CD14-positive monocyte (primary cell): ENCODE results near the gene SMIM35. TPM values are rescaled to one million over a fixed set of nuclear protein-coding genes. Genes with fewer than 3 reads are reported as not detected.

Source experiments
- DNase-seq, 3 donors: peaks; one replicate each; pipeline ENCODE4 v3.0.0-alpha.2; 2011 to 2022
- H2AFZ ChIP-seq: 2 replicates; pipeline ENCODE4 v1.6.0; 2012; ENCODE audit warnings: mild to moderate bottlenecking, low read depth, low read length, inconsistent platforms; ENCODE audit not compliant: insufficient read depth, poor library complexity, severe bottlenecking
- H3K27ac ChIP-seq, 2 donors: 1 replicate in 1 of 2; 2 replicates in 1 of 2; pipeline ENCODE4 v1.5.1; 2012 to 2013; ENCODE audit warnings: low read length in 2 of 2, control low read depth in 1 of 2, inconsistent platforms in 1 of 2, low read depth in 1 of 2, mild to moderate bottlenecking in 1 of 2
- H3K27me3 ChIP-seq, 2 donors: one replicate each; pipeline versions ENCODE4 v1.6.0 to v1.6.1; 2011 to 2013; ENCODE audit warnings: low read length in 2 of 2; ENCODE audit not compliant: control insufficient read depth in 2 of 2, insufficient read depth in 2 of 2
- H3K36me3 ChIP-seq, 2 donors: replicated peaks in 1 of 2; 1 replicate in 1 of 2; 2 replicates in 1 of 2; pipeline versions ENCODE4 v1.5.1 to v1.6.1; 2012 to 2013; ENCODE audit warnings: low read length in 2 of 2, control low read depth in 1 of 2, inconsistent platforms in 1 of 2, mild to moderate bottlenecking in 1 of 2; ENCODE audit not compliant: insufficient read depth in 2 of 2, control insufficient read depth in 1 of 2
- H3K4me1 ChIP-seq, 2 donors: 1 replicate in 1 of 2; 2 replicates in 1 of 2; pipeline versions ENCODE4 v1.5.1 to v1.6.1; 2012 to 2013; ENCODE audit warnings: low read length in 2 of 2, control low read depth in 1 of 2, inconsistent platforms in 1 of 2, mild to moderate bottlenecking in 1 of 2, moderate library complexity in 1 of 2; ENCODE audit not compliant: insufficient read depth in 2 of 2, control insufficient read depth in 1 of 2
- H3K4me2 ChIP-seq: replicated peaks from 2 replicates; pipeline ENCODE3; 2012; ENCODE audit warnings: low read length, moderate library complexity, mild to moderate bottlenecking; ENCODE audit not compliant: poor library complexity, severe bottlenecking; ENCODE audit errors: extremely low read depth
- H3K4me3 ChIP-seq, 3 experiments: fragments of 200-600 bp in 1 of 3; sonication (generic) in 1 of 3; replicated peaks in 1 of 3; 1 replicate in 2 of 3; 2 replicates in 1 of 3; pipeline ENCODE4 v1.5.1; 2011 to 2013; ENCODE audit warnings: low read length in 3 of 3, mild to moderate bottlenecking in 3 of 3, control low read depth in 2 of 3, low read depth in 2 of 3, inconsistent platforms in 1 of 3, moderate library complexity in 1 of 3
- H3K79me2 ChIP-seq: 2 replicates; pipeline ENCODE4 v1.6.0; 2012; ENCODE audit warnings: mild to moderate bottlenecking, control low read depth, inconsistent platforms, low read length, moderate library complexity; ENCODE audit not compliant: insufficient read depth
- H3K9ac ChIP-seq: 2 replicates; pipeline ENCODE4 v1.6.0; 2017; ENCODE audit warnings: low read length, mild to moderate bottlenecking; ENCODE audit not compliant: insufficient read depth, poor library complexity, severe bottlenecking
- H3K9me3 ChIP-seq, 2 donors: replicated peaks in 1 of 2; 1 replicate in 1 of 2; 2 replicates in 1 of 2; pipeline versions ENCODE4 v1.5.1 to v1.6.1; 2012 to 2013; ENCODE audit warnings: low read length in 2 of 2, control low read depth in 1 of 2; ENCODE audit not compliant: control insufficient read depth in 1 of 2, insufficient read depth in 1 of 2
- H4K20me1 ChIP-seq: 2 replicates; pipeline ENCODE4 v1.6.0; 2012; ENCODE audit warnings: mild to moderate bottlenecking, low read length, control low read depth, moderate library complexity; ENCODE audit not compliant: insufficient read depth
- H3K27ac Mint-ChIP-seq, 7 donors: one replicate each; pipeline ENCODE4 v1.8.0; 2020; ENCODE audit warnings: mild to moderate bottlenecking in 7 of 7, mixed read lengths in 7 of 7, moderate library complexity in 6 of 7, inconsistent platforms in 2 of 7
- H3K27me3 Mint-ChIP-seq, 3 donors: one replicate each; pipeline ENCODE4 v1.8.0; 2021 to 2022; ENCODE audit warnings: low read depth in 3 of 3, mild to moderate bottlenecking in 3 of 3, mixed read lengths in 3 of 3, moderate library complexity in 3 of 3, inconsistent platforms in 1 of 3
- H3K36me3 Mint-ChIP-seq, 2 donors: one replicate each; pipeline ENCODE4 v1.8.0; 2020; ENCODE audit warnings: mixed read lengths in 2 of 2, inconsistent platforms in 1 of 2, mild to moderate bottlenecking in 1 of 2
- H3K4me1 Mint-ChIP-seq: one replicate; pipeline ENCODE4 v1.8.0; 2020; ENCODE audit warnings: mild to moderate bottlenecking, mixed read lengths
- H3K4me3 Mint-ChIP-seq, 2 donors: one replicate each; pipeline ENCODE4 v1.8.0; 2020; ENCODE audit warnings: mild to moderate bottlenecking in 2 of 2, mixed read lengths in 2 of 2, moderate library complexity in 1 of 2
- H3K9me3 Mint-ChIP-seq, 7 donors: one replicate each; pipeline ENCODE4 v1.8.0; 2020 to 2022; ENCODE audit warnings: mixed read lengths in 7 of 7, mild to moderate bottlenecking in 6 of 7, moderate library complexity in 6 of 7, inconsistent platforms in 2 of 7
- CTCF ChIP-seq: fragments of 200-600 bp; IDR thresholded peaks from one replicate; pipeline ENCODE4 v1.8.0; 2022; ENCODE audit warnings: antibody characterized with exemption, mild to moderate bottlenecking
- WGBS: methylation state at CpG from one replicate; pipeline ENCODE4 v1.1.5; 2013; ENCODE audit warnings: missing lambda C conversion rate; ENCODE audit not compliant: insufficient coverage; 5-methylcytosine and 5-hydroxymethylcytosine counted together
- intact Hi-C, 2 donors: fragments of 100-400 bp; cut with micrococcal nuclease; formaldehyde crosslinking; loops; one replicate each; pipeline versions ENCODE4 v1.15.0 to v1.15.1; 2023
- polyA plus RNA-seq, 3 donors: library from polyadenylated mRNA; depleted of rRNA in 1 of 3; unstranded in 2 of 3; stranded (reverse) in 1 of 3; fragments of 300-500 nt in 2 of 3; fragments of >200 nt in 1 of 3; fragmentation: Illumina TruSeq in 2 of 3; gene quantifications; 1 replicate in 2 of 3; 2 replicates in 1 of 3; pipeline ENCODE4 v1.2.3, GENCODE V29; 2012 to 2021

SMIM35 gene
- polyA plus RNA-seq, 3 donors = 0.05 to 0.29 (median 0.11) TPM

- no peak for TF ChIP-seq CTCF
- H3K36me3 ChIP-seq = no peaks in the 10 kb centered on the region
- intact Hi-C loops = no loop called here
- H3K4me2 ChIP-seq = no peak overlapping the region
- H3K27ac ChIP-seq = no peak overlapping the region
- Mint-ChIP-seq H3K36me3 (no peaks in the 10 kb centered on the region), H3K27me3 (peaks cover 0 to 6% (median 2%) of the 10 kb centered on the region in 3 donors), H3K27ac (no peak overlapping the region), H3K4me3 (no peak overlapping the region), H3K4me1 (peaks cover 10% of the 10 kb centered on the region), H3K9me3 (no peaks in the 10 kb centered on the region)
- DNase-seq = no peak
- no peak overlapping the region for H2AFZ ChIP-seq
- no peaks in the 10 kb centered on the region for H3K4me1 ChIP-seq
- 96% methylated on average over 4 of the region's 11 CpGs for WGBS
- no peaks in the 10 kb centered on the region for H3K9me3 ChIP-seq
- no peaks in the 10 kb centered on the region for H3K27me3 ChIP-seq
- H3K79me2 ChIP-seq = no peaks in the 10 kb centered on the region
- H3K4me3 ChIP-seq = no peak overlapping the region
- no peaks in the 10 kb centered on the region for H4K20me1 ChIP-seq
- H3K9ac ChIP-seq = no peak overlapping the region
These were observed 12.5 kb upstream of the SMIM35 start for GRCh38 chr11:118098996-118099837.

DNA sequence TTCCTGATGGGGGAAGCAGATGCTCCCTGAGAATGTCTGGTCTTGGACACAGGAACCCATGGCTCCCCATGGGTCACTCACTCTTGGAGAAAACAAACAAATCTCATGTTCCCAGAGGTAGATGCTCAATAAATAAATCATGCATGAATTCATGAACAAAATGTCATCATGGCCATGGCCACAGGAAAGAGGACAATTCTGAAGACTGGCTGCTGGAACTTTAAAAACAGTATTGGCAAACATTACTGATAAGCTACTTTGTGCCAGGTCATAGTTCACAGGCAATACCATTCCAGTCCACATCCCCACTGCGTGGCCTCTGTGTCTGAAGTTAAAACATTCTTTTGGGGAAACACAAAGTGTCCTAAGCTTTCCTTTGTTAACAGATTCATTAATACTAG, 9.2 kb upstream of the SMIM35 start:
- Mint-ChIP-seq H3K9me3 (peaks cover 0 to 2% (median 0%) of the 10 kb centered on the region in 7 donors), H3K27me3 (peaks cover 0 to 9% (median 2%) of the 10 kb centered on the region in 3 donors), H3K27ac (peak overlapping the region in 1 of 7 donors; percentile 17), H3K4me1 (peaks cover 10% of the 10 kb centered on the region), H3K4me3 (no peak overlapping the region), H3K36me3 (no peaks in the 10 kb centered on the region)
- no peak for DNase-seq
- Histone ChIP-seq H3K27ac (no peak overlapping the region), H3K79me2 (no peaks in the 10 kb centered on the region), H2AFZ (no peak overlapping the region), H3K36me3 (no peaks in the 10 kb centered on the region), H3K4me2 (no peak overlapping the region), H3K27me3 (no peaks in the 10 kb centered on the region), H3K4me1 (no peaks in the 10 kb centered on the region), H3K9ac (no peak overlapping the region), H3K4me3 (no peak overlapping the region), H3K9me3 (no peaks in the 10 kb centered on the region), H4K20me1 (no peaks in the 10 kb centered on the region)
- WGBS = no CpG with 5 or more reads among the region's 1 CpG
- no peak for TF ChIP-seq CTCF
- intact Hi-C loops = no loop called here
